Activated CD4-positive, CD25-positive, alpha-beta regulatory T cell (primary cell): ENCODE results near the gene RTBDN.

Experiments used
- DNase-seq, 4 experiments: peaks; one replicate each; lab custom pipeline; 2025; lab: John Stamatoyannopoulos, UW

The RTBDN gene

DNA sequence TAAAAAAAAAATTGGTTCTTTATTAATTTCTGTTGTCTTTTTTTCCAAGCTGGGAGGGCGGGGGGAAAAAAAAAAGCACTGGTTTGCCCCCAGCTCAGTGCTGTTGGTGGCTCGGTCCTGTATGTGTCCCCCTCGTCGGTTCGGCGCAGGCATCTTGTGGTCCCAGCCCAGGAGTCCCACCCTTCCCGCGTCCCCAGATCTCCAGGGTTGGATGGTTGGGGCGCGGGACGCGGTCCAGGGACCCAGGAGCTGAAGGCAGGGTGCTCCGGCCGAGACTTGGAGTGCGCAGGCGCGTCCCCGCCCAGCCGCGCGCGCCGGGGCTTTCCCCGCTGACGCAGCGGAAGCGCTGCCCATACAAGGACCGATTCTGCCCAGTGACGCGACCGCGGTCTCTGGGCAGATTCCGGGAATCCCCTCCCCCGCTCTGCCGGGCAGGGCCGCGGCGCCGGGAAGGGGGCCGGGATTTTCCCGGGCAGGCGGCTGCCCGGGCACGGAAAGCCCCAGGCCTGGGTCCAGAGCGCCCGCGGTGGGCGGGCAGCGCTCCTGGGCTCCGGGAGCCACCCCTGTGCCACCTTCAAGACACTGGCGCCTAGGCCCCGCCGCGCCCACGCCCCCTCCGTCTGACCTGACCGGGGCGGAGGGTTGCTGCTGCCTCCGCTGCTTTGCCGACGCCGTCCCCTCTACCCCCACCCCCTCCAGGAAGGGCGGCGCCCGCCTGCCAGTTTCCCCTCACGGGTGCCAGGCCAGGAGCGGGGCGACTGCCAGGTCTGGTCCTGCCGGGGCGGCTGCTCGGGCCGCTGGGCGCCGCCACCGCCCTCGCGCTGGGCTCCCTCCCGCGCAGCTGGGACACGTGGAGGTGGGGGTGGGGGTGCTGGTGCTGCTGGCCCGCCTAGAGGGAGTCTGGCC, 40.8 kb downstream of the RTBDN start:
- peak; percentile 85 to 95 (median 89) for DNase-seq

DNA sequence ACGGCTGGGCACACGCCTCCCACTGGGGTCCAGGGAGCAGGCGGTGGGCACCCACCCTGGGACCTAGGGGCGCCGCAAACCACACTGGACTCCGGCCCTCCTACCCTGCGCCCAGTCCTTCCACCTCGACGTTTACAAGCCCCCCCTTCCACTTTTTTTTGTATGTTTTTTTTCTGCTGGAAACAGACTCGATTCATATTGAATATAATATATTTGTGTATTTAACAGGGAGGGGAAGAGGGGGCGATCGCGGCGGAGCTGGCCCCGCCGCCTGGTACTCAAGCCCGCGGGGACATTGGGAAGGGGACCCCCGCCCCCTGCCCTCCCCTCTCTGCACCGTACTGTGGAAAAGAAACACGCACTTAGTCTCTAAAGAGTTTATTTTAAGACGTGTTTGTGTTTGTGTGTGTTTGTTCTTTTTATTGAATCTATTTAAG, 41.5 kb downstream of the RTBDN start:
- no peak for DNase-seq

DNA sequence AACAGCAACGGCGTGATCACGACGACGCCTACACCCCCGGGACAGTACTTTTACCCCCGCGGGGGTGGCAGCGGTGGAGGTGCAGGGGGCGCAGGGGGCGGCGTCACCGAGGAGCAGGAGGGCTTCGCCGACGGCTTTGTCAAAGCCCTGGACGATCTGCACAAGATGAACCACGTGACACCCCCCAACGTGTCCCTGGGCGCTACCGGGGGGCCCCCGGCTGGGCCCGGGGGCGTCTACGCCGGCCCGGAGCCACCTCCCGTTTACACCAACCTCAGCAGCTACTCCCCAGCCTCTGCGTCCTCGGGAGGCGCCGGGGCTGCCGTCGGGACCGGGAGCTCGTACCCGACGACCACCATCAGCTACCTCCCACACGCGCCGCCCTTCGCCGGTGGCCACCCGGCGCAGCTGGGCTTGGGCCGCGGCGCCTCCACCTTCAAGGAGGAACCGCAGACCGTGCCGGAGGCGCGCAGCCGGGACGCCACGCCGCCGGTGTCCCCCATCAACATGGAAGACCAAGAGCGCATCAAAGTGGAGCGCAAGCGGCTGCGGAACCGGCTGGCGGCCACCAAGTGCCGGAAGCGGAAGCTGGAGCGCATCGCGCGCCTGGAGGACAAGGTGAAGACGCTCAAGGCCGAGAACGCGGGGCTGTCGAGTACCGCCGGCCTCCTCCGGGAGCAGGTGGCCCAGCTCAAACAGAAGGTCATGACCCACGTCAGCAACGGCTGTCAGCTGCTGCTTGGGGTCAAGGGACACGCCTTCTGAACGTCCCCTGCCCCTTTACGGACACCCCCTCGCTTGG, 42.1 kb downstream of the RTBDN start:
- DNase-seq = peak; percentile 43 to 67 (median 54)

DNA sequence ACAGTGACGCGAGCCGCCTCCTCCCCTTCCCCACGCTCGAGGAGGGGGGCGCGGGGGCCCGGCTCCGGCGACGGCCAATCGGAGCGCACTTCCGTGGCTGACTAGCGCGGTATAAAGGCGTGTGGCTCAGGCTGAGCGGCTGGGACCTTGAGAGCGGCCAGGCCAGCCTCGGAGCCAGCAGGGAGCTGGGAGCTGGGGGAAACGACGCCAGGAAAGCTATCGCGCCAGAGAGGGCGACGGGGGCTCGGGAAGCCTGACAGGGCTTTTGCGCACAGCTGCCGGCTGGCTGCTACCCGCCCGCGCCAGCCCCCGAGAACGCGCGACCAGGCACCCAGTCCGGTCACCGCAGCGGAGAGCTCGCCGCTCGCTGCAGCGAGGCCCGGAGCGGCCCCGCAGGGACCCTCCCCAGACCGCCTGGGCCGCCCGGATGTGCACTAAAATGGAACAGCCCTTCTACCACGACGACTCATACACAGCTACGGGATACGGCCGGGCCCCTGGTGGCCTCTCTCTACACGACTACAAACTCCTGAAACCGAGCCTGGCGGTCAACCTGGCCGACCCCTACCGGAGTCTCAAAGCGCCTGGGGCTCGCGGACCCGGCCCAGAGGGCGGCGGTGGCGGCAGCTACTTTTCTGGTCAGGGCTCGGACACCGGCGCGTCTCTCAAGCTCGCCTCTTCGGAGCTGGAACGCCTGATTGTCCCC, 42.9 kb downstream of the RTBDN start, which contains the start of gene JUNB:
Gene JUNB, plus strand, starts transcription at position 142 of the 706 bp plus-strand sequence. Its CDS starts 286 bp downstream, at position 428.
- peak; percentile 90 to 97 (median 94) for DNase-seq

DNA sequence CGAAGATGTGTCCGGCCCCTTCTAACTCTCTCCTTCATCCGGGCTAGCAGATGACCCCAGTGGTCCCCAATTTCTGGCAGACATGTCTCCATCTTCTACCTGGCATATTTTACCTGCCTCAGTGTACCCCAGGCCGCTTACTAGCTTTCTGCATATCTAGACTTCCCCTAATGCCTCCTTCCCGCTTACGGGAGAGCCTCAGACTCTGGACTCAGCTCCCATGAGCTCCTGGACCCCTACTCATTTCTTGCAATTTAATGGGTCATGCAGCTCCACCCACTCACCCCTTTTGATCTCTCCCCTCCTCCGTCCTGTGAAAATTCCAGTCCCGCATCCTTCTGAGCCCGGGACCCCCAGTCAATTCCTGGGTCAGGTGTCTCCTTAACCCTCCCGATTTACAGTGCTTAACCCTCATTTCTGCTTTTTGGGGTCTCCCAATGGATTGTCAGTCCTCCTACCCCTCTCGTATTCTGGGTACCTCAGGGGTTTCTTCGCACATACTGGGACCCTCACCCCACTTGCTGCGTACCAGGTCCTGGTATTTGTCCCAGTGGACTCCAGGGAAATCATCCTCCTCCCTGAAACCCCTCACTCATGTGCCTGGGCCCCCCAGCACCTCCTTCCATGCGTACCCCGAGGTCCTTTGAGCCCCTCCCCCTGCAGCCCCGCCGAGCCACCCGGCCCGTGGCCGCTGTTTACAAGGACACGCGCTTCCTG, 43.6 kb downstream of the RTBDN start:
- DNase-seq = no peak

DNA sequence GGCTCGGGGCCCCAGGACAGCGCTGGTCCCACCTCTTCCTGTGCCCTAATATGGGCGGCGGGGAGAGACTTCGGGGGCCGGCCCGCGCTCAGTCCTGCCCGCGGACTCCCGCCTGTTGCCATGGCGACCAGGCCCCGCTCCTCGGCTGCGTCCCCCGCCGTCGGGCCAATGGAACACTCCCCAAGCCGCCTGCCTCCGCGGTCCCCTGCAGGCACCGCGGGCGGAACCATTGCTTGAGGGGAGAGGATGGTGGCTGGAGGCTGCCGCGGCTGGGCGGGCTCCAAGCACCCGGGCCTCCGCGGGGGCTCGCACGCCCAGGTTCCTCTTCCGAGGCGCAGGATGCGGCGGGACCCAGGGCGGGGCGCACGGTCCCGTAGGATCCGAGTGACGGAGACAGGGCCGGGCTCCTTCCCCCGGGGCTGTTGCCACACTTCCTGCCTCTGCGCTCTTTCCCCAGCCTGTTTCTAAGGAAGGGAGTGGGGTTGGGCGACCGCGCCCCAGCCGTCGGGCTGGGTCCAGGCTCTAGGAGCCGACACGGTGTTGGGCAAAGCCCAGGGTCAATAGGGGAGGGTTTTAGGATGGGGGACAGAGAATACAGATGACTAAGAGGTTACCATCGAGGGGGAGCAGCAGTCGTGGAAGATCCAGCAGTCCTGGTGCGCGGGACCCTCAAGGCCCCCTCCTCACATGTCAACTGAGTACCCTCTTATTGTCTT, 44.3 kb downstream of the RTBDN start:
- peak; percentile 80 to 84 (median 81) for DNase-seq

DNA sequence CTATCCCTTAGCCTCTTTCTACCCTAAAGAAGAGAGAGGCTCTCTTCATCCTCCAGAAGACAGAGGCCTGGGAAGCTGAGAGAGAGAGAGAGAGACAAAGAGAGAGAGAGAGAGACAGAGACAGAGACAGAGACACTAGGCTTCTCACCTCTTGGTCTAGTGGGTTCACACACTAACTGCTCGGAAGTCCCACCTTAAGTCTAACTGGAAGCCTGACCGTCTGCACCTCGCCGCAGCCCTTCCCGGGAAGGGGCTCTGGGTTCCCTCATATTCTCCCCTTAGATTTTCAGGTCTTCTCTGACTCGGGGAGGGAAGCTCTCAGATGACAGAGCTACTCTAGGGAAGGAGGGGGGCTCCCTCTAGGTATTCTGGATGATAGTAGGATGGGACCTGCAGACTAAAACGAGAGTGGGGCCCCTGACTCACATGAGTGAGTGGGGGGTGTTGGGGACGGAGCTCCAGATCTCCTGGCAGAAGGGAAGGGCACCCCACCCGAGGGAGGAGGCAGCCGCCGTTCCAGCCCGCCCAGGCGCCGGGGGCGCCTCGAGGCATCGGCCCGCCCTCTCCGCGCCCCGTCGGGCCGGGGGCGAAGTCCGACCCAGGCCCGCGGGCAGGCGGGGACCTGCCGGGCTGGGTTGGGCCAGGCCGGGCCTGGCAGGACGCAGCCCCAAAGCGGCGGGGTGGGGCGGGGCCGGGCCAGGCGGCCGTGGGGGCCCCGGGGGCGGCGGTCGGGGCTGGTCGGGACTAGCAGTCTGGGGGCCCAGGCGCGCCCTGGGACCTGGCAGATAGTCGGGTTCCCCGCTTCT, 45.1 kb downstream of the RTBDN start:
- no peak for DNase-seq

DNA sequence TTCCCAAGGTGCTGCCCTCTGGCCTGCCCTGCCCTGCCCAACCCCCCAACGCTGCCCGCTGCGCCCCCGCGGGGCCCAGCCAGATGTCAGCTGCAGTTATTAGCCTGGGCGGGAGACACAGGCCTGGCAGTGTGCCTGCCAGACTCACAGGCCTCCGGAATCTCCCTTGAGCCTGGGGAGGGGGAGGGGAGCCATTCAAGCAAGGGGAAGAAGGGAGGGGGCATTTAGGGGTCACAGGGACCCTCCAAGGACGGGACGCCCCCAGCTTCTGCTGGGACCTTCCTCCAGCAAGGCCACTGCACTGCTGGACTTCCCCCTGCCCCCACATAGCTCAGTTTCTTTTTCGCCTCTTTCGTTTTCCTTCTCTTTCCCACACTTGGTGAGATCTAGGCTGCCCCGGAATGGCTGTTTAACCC, 45.7 kb downstream of the RTBDN start:
- no peak for DNase-seq

DNA sequence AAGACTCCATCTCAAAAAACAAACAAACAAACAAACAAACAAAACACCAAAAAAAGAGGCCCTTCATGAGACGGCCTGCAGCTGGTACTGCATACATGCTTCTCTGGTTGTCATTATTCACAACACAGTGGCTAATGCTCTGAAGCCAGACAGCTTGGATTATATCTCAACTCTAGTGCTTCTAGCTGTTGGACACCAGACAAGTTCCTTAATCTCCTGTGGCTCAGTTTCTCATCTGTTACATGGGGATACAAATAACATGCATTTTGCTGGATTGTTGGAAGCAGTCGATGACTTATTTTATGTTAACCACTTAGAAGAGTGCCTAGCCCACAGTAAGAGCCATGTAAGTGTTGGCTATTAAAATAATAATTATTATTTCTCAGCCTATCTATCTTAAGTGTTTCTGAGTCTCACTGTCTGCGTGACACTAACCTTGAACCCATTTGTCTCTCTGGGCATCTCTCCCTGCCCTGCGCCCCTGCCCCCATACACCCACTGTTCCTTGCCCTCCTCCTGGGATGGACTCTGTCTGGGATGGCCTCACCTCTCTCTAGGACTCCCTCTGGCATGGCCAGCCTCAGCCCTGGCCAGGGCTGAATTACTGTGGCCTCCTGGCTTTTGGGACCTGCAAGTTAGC, 46.2 kb downstream of the RTBDN start:
- DNase-seq = no peak

DNA sequence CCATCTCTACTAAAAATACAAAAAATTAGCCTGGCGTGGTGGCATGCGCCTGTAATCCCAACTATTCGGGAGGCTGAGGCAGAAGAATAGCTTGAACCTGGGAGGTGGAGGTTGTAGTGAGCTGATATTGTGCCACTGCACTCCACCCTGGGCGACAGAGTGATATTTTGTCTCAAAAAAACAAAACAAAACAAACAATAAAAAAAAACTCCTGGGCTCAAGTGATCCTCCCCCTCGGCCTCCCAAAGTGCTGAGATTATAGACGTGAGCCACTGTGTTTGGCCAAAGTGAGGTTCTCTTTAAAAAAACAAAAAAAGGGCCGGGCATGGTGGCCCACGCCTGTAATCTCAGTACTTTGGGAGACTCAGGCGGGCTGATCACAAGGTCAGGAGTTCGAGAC, 46.9 kb downstream of the RTBDN start:
- no peak for DNase-seq

DNA sequence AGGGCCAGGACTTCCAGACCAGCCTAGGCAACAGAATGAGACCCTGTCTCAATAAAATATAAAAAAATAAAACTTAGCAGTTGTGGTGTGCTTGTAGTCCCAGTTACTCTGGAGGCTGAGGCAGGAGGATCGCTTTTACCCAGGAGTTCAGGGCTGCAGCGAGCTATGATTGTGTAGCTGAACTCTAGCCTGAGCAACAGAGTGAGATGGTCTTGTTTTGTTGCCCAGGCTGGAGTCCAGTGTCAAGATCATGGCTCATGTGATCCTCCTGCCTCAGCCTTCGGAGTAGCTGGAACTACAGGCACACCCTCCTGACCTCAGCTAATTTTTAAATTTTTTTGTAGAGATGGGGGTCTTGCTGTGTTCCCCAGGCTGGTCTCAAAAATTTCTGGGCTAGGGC, 47.4 kb downstream of the RTBDN start:
- DNase-seq = no peak

DNA sequence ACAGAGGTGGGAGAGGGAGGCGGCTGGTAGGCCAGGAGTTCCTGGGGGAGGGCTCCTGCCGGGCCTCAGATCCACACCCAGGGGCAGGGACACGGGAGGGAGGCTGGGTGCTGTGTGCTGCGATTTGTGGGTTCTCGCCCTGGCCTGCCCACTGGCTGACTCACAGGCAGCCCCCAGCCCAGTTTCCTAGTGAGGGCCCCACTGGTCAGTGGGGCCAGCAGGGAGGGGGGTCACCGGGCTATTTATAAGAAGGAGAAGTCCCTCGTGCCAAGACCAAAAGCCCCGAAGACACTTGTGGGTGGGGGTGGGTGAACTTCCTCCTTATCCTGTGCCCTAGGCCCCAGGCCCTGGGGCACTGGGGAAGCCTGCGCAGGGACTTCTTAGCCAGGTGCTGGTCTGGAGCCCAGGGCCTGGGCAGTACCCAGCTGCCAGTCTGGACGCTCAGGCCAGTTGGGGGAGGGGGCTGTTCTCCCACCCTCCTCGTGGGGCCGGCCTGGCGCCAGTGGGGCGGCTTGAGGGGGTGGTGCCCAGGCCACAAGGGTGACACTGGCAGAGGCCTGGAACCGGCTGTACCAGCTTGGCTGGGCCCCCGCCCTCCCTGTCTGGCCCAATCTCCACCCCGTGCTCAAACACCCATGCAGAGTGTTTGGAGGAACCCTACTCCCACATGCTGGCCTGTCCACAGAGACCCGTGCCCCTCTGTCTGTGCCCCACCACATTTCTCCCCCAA, 48.1 kb downstream of the RTBDN start:
- no peak for DNase-seq

DNA sequence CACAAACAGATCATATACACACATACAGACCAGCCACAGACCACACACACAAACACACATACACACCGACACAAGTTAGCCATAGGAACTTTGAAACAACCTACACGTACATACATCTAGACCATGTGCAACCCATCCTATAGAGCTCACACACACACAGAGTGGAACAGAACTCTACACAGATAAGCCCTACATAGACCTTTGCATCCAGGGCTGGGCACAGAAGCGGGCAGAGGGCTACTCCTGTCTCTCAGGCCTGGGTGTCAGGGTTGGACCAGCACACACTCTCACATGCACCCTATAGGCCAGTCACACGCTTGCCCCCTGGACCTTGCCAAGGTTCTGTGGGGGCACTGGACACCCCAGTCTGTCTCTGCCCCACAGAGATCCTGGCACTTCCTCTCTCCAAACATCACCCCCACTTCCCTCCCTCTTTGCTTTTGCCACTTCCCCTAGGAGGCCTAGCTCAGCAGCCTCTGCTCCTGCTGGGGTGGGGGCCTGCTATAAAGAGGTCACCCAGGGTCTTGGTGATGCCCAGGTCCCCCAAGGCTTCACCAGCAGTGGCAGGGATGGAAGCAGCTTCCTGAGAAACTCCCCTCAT, 48.8 kb downstream of the RTBDN start:
- DNase-seq = no peak

DNA sequence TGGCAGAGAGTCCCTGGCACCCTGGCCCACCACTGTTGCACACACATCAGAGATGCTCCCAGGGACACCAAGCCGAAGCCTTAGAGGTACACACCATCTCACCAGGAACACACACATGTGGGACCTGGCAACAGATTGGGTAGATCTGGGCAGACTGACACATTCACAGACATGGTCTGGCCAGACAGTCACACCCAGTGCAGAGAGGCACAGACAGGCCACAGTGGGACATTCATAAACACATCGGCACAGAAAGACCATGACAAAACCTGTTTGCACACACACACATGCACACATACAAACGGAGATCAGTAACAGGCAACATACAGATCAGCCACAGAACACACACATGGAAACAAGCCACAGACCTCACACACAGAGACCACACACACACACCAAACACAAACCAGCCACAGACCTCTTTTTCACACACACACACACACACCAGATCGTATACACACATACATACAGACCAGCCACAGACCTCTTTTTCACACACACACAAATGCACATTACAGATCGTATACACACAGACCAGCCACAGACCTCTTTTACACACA, 49.4 kb downstream of the RTBDN start:
- DNase-seq = no peak

DNA sequence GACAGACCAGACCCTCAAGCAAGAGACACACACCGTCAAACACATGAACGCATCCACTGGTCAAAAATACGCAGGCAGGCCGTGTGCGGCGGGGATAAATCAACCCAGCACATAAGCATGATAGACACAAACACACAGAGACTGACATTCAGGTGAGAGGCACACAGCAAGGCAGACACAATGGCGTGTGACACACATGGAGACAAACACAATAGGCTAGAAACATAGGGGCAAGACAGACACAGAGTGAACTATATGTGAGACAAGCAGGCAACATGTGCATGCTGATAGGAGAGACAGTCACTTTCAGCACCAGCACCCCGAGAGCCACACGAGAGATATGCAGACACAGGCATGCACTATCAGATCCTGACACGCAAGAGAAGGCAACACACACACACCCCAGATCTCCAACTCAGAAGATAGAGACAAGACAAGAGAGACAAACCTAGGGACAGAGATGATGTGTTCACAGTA, 49.9 kb downstream of the RTBDN start:
- DNase-seq = no peak

DNA sequence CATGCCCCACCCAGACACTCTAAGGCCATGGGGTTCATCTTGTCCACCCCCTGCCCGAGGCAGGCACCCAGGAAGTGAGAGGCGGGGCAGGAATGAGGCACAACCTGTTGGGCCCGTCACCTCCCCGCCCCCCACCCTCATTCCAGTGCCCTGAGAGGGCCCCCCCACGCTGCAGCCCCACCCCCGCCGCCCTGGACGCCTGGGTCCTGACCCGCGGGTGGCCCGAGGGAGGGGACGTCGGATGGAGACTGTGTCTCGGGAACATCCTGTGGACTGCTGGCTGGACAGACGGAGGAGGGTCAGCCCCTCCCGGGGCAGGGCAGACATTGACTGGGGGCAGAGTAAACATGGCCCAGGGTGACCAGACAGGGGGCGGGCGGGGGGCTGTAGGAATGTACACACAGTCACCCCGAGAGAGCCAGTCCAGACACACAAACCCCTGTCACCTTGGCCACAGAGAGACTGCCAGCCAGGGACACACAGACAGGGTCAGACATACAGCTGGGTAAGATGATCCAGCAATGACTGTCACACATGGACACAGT, 50.5 kb downstream of the RTBDN start:
- DNase-seq = no peak

DNA sequence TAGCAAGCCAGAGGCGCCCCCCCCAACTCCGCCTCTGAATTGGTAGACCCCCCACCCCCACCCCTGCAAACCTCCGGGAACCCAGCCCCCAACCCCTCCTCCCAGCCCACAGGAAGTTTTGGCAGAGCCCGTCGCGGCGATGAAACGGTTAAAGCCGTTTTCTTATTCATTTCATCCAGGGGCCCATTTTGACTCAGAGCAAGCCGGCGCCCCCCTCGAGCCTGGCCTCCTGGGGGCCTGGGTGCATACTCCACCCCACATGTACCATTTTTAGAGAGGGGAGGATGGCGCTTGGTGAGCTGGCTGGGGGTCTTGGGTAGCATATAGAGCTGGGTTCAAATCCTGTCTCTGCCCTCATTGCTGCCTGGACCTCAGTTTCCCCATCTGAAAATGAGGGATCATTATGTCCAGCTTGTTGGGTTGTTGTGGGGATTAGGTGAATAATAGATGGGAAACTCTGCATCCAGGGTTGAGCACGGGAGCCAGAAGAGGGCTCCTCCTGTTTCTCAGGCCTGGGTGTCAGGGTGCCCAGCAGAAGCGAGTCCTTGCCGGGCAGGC, 51.0 kb downstream of the RTBDN start:
- DNase-seq = peak in 1 of 4 experiments; percentile 48
